ENCODE results near the gene GPI.
"Not testable (repeated sequence)": the region's sequence is repeated elsewhere in the genome, so short reads cannot be mapped to it uniquely, and the experiment has no call there.

GPI gene

DNA sequence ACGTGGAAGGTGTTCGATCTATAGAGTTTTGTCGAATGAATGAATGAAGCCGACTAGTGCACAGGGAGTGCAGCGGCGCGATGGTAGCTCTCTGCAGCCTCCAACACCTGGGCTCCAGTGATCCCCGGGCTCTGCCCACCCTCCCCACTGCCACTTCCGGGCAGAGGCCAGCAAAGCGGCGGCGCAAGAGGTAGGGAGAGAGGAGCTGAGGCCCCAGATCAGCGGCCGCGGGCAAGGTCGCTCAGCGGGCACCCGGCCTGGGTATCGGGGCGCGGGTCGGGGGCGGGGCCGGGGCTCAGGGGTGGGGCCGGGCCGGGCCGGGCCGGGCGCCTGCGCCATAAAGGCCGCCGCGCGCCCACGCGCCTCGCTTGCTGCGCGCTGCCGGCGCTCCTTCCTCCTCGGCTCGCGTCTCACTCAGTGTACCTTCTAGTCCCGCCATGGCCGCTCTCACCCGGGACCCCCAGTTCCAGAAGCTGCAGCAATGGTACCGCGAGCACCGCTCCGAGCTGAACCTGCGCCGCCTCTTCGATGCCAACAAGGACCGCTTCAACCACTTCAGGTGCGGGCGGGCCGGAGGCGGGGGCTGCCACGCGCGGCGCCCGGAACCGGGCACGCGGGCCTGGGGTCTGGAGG lies at the start of gene GPI:
Gene GPI, plus strand, starts transcription at position 367 of the 633 bp plus-strand sequence. Its CDS starts 71 bp downstream, at position 438.
- DNase-seq: peak; percentile 67 to 68

DNA sequence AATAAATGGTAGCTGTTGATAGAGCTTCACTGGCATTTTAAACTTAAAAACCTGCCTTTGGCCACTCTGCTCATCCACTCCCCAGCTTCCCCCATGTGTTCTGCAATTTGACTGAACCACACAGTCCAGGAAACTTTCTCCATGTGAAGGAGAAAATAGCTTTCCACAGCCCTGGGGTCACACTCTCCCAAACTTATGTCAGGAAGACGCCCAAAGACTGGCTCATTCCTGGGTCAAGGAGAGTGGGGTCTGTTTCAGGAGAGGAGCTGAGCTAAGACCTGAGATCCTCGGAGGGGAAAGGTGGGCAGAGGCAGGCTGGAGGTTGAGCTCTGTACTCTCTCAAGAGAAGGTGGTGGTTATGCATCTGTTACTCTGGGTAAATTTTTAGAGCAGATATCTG lies 48.7 kb upstream of the GPI start:
- DNase-seq: no peak

DNA sequence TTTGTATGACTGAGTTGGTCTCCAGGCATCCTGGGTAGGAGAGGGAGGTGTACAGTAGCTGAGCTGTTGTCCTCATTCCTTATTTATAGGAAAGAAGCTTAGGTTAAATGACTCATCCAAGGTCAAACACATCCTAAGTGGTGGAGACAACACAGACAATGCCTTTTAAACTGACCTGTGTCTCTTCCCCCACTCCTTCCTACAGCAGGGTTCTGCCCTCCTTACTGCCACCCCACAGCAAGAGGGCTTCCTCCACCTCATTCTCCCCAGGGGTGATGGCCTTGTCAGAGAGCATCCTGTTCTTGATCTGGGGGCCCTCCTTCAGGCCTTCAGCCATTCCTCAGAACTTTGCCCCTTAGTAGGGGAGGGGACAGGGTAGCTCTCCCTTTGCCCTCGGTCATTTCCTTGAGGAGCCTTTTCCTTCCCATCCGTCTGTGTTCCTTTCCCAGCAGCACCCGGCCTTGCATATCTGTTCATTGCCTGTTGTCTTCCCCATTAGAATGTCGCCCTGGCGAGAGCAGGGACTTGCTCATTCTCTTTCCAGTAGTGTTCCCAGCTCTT lies 48.2 kb upstream of the GPI start:
- DNase-seq: no peak

DNA sequence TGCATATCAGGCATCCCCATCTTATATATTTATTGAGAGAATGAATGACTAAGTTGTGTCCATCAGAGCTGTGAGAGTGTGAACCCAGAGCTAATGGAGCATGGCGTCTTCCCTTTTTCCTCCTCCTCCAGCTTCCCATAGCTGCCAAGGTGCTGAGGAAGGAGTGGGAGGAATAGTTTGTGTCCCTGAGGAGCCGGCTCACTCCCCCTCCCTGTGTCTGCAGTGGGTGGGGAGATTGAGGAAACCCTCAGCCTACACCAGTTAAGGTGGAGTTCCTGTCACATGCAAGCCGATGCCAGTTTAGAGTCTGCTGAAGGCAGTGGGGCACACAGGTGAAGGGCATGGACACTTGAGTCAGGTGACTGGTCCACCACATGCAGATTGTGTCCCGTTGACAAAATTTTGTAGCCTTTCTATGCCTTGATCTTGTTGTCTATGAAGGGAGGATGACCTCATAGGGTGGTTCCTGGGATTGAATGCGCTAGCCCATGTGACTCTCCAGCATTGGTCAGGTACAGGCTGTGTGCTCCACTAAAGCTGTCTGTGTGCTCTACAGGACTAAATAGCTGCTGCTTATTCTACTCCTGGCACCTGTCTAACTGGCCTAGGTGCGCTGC lies 47.6 kb upstream of the GPI start:
- peak; percentile 31 to 32 for DNase-seq

DNA sequence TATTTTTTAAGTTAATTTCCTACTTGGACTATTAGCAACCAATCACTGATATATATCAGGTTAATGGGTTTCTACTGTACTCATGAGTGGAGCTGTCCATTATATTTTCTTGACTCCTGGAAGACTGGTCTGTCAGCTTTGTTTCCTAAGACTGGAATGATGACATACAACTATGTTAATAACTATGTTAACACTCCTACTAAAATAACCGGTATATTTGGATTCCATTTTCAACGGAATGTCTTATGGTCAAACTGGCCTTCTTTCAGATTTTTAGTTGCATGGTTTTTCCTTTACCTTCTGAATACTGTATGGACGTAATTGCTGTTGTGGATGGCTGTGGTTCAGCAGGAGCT lies 45.8 kb upstream of the GPI start:
- no peak for DNase-seq

DNA sequence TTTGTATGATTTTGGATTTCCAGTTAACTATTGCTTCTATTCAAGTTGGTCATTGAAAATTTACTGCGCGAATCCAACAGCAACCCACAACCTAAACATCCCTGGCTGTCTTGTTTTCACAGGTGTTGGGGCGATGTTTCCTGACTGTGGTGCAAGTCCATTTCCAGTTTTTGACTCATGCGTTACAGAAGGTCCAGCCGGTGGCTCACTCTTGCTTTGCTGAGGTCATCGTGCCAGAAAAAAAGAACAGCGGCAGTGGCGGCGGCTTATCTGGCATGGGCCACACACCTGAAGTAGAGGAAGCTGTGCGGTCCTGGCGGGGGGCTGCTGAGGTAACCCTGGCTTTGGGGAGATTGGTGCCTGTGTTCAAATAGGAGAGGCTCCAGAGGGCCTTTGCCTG lies 45.2 kb upstream of the GPI start:
- no peak for DNase-seq

DNA sequence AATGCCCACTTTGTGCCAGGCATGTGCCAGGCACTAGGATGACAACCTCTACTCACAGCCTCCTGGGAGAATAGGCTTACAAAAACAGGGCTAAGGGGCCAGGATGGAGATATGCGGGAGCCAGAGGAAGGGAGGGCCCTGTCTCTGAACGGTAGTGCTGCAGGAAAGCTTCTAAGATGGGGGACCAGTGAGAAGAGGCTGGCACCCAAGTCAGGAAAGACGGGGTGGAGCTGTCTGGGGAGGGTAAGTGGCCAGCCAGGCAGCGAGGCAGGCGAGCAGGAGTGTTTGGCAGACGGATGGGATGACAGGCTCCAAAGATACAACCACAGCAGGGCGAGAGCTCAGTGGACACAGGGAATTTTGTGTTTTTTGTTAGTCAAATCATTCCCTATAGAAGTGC lies 44.7 kb upstream of the GPI start:
- no peak for DNase-seq

DNA sequence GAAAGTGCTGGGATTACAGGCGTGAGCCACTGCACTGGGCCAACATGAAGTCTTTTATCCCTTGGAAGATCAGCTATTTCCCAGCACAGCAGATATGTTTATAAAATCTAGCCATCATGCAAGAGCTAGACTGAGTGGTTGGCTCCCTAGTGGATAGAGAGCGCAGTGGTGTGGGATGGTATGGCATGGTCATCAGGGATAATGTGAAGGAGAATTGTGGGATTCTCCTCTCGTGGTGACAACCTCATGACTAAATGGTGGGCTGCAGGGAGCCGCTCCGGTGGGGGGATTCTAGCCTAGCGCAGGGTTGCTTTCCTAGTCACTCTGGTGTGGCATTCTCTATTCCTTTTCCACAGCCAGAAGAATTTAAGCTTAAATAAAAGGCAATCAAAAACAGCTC lies 43.3 kb upstream of the GPI start:
- DNase-seq: no peak

DNA sequence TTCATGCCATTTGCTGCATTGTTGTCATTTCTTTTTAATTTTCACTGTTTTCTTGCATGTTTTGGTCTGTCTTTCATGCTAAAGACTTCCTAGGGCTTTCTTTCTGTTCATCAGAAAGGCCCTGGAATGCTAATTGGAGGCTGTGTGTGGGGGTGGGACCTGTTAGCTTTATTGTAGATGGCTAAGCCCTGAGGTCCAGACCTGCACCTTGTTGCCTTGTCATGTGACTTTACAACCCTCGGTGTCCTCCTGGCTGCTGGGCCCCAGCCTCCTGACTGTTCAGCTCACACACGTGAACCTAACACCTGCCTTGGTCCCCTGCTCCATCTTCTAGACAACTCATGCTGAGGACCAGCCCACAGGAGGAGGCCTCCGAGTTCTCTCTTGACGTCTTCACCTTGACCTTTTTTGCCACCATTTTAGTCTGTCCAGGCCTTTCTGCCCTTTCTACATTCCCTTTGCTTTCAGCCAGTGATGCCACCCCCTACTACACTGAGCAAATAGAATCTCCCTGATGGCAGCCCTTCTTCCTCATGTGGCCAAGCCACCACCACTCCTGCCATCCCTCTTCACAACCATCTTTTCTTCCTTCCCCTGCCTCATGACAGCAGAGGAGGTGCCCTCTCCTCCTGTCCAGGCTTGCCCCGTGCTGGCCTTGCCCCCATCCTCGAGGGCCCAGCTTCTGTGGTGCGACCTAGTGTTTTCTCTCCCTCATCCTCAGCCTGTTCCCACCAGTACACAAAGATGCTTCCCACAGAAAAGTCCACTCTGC lies 41.4 kb upstream of the GPI start:
- DNase-seq: no peak

DNA sequence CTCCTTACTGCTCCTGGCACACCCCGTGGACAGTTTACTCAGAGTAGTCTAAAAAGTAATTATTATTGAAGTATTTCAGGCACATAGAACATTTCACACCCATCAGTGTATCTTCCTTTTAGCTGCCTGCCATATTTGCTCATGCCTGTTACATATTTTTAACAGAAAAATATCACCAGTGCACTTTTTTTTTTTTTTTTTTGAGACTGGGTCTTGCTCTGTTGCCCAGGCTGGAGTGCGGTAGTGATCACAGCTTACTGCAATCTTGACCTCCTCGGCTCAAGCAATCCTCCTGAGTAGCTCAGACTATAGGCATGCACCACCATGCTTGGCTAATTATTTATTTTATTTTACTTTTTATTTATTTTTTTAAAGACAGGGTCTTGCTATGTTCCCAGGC lies 40.7 kb upstream of the GPI start:
- DNase-seq: no peak

DNA sequence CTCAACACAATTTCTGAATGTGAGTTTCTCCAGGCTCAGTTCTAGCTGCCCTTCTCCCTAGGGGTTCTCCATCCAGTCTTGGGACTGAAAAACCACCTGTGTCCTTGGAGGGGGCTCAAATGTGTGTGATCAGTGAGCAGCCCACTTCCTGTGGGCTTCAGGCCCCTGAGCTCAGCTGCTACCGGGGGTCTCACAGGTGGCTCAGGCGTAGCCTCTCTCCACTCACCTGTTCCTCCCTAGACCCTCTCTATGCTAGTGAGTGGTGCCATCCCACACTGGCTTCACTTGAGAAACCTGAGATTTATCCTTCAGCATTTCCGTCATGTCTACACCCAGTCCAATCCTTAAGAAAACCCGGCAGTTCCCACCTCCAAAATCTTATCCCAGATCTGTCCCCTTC lies 39.8 kb upstream of the GPI start:
- no peak for DNase-seq

DNA sequence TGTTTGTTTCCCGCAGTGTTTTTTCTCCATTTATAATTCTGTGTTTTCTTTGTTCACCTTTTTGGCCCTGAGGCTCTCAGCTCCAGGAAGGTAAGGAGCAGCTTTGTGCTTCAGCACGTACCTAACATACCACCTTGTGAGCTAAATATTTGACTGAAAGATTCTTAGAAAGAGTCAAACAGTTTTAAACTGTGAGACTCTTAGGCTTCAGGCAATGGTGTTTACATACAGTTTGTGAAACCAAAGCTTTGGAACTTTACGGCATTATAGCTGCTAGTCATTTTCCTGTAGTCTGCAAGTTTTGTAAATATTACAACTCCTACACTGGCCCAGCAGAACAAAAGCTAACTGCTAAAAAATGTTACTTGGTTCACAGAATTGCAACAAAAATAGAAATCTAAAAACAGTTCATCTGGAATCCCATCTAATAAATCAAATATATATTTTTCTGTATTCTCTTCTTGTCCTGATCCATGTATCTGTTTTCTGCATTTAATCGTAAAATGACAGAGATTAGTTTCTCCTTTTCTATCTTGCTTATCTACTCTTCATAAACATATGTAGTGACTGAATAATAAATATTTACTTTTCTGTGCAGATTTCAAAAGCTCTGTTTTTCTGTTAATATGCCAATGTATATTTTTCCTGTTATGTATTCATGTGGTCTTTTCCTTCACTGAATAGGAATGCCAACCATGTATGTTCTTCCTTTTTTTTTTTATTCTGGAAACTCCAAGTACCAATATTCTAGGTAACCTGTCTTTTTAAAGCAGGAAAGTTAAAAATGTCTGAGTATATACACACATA lies 38.8 kb upstream of the GPI start:
- no peak for DNase-seq

DNA sequence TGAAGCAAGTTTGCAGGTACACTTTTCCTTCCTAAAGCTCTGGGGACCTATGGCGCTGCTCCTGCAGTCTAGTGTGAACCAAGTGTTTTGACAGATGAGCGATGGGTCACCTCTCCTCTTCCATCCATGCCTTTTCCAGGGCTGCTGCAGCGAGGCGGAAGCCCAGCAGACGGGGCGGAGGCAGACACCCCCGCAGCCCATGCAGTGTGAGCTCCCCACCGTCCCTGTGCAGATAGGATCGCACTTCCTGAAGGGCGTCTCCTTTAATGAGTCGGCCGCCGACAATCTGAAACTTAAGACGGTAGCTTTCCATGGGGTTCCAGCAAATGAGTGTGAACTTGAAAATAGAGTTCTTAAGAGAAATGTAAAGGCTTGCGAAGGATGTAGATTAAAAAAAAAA lies 37.1 kb upstream of the GPI start:
- no peak for DNase-seq

DNA sequence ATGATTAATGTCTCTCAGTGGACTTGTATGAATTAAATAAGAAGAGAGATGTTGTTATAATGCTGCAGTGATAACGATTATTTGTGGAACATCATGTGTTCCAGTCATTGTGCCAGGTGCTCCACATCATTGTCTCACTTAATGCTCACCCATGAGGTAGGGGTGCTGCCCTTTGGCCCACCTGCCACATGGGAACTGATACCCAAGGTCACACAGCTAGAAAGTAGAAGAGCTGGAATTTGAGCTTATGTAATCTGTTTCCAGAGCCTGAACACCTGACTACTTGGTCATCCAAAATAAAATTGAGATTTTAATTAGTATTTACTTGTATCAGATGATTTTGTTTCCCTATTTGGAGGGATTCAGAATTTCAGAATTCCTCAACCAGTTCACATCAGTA lies 36.0 kb upstream of the GPI start:
- DNase-seq: no peak

DNA sequence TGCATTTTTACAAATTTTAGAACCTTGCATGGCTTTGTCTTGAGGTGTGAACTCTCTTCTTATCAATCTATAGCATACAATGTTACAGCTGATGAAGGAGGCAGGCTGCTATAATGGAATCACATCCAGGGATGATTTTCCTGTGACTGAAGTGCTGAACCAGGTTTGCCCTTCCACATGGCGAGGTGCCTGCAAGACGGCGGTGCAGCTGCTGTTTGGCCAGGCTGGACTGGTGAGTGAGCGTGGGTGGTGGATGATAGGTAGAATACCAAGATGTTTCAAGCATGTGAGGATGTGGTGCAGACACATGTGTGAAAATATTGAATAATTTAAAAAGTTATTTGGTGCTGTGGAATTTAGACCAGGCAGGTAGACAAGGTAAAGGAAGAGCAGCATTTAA lies 34.9 kb upstream of the GPI start:
- DNase-seq: no peak

DNA sequence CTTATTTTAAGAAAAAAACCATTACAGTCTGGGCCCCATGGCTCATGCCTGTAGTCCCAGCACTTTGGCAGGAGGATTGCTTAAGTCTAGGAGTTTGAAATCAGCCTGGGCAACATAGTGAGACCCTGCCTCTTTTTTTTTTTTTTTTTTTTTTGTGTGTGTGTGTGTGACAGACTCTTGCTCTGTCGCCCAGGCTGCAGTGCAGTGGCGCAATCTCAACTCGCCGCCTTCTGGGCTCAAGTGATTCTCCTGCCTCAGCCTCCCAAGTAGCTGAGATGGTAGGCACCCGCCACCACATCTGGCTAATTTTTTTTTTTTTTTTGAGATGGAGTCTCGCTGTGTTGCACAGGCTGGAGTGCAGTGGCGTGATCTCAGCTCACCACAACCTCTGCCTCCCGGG lies 34.4 kb upstream of the GPI start:
- DNase-seq: not testable (repeated sequence)

DNA sequence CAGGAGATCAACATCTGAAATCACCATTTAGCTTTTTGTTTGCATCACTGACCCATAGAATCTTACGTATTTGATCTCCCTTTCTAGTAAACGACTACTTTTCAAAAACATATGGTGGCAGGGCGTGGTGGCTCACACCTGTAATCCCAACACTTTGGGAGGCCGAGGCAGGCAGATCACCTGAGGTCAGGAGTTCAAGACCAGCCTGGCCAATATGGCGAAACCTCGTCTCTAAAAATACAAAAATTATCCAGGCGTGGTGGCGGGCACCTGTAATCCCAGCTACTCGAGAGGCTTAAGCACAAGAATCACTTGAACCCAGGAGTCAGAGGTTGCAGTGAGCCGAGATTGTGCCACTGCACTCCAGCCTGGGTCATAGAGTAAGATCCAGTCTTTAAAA lies 33.4 kb upstream of the GPI start:
- DNase-seq: not testable (repeated sequence)

DNA sequence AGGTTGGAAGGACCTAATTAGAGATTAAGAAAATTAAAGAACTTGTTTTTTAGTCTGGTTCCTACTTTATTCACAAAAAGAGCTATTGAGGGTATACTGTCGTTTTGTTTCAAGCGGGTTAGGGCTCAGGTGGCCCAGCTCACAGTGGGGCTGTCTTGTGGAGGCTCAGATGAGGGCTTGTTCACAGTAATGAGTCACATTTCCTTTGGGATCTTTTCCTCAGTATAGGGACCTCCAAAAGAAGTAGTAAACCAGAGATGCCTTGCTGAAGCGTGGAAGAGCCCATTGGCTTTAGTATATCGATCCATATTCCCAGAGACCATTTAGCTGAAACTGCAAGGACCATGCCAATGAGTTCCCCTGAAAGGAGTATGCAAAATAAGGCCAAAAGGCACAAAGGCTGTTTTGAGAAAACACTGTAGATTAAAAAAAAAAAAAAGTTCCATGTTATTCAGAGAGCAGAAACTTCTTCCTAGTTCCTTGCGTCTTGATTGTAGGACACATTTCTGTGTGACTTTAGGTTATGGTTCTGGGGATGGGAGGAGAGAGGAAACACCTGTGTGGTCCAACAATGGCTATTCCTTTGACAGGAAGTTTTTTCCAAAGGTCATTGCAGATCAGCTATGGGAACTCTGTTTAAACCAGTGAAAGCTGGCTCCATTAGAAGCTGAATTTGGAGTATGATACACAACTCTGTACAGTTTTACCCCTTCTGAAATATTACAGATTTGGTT lies 32.8 kb upstream of the GPI start:
- DNase-seq: no peak

DNA sequence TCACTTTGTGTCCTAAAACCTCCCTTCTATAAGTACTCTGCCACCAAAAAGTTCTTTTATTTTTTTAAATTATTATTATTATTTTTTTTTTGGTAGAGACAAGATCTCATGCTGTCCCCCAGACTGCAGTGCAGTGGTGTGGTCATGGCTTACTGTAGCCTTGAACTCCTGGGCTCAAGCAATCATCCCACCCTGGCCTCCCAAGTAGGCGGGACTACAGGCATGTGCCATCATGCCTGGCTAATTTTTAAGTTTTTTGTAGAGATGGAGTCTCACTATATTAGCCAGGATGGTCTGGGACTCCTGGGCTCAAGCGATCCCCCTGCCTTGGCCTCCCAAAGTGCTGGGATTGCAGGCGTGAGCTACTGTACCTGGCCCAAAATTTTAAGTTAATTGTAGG lies 29.1 kb upstream of the GPI start:
- no peak for DNase-seq

DNA sequence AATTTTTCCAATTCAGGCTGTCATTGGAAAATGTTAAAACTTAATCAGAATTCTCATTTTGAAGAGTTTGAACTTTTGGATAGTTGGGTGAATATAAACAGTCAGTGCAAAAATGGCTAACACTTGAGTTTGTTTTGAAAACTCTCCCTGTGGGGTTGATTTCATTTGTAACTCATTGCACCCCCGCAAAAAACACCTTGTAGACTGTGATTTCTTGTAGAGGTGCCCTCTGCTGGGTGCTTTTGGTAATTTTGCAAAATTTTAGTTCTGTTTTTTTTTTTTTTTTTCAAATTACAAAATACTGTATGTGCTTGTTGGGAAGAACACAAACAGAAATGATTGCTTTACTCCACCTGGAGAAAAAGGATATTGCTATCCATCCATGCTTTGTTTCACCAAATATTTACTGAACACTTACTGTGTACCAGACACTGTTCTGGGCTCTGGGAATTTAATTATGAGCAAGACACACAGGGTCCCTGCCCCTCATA lies 28.2 kb upstream of the GPI start:
- DNase-seq: peak; percentile 45 to 68

DNA sequence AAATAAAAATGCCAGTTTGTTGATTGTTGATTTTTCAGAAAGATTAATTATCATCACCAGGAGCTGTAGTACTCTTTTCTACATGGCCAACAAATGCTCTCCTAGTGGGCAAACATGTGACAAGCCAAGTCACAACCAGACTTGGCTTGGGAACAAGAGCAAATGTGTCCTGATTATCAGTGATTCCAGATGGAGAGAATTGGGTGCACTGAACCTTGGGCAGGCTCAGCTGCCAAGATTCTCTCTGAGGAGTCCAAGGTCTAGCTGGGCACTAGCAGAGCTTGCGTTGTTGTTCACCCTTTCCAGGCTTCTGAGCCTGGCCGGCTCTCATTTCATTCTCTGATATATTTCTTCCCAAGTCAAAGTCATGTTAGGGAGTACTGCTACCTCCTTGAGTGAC lies 27.3 kb upstream of the GPI start:
- no peak for DNase-seq

DNA sequence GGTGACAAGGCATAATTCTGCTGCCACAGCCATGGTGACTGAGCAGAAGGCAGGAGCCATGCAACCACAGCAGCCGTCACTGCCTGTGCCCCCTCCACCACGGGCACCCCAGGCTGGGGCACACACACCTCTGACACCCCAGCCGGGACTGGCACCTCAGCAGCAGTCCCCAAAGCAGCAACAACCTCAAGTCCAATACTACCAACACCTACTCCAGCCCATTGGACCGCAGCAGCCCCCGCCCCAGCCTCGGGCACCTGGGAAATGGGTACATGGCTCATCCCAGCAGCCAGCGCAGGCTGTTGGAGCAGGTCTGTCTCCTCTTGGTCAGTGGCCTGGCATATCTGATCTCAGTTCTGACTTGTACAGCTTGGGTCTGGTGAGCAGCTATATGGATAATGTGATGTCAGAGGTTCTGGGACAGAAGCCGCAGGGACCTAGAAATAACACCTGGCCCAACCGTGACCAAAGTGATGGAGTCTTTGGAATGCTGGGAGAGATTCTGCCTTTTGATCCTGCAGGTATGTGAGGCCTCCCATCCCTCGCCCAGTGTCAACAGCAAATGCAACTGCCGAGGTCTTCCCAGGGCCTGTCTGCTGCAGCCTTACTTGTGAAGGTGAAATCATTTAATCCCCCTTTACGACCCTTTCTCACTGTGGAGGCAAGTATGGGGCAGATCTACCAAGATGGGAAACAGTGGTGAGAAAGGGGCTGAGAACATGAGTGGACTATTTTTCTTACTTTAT lies 22.9 kb upstream of the GPI start:
- no peak for DNase-seq

Data from CD4-positive, alpha-beta T cell treated with Interleukin-4 for 1 hour (primary cell).